Endodermal cell (in vitro differentiated cells): Measurements from ENCODE around the gene TMEM266. TPM values are rescaled to one million over a fixed set of nuclear protein-coding genes. Genes with fewer than 3 reads are reported as not detected.

Experiments
- DNase-seq: peaks from one replicate; pipeline ENCODE4 v3.0.0-alpha.2; 2017
- H3K27ac ChIP-seq: 2 replicates; pipeline ENCODE4 v1.5.1; 2013; ENCODE audit warnings: mild to moderate bottlenecking, low read depth, low read length, moderate library complexity
- H3K27me3 ChIP-seq: 2 replicates; pipeline ENCODE4 v1.6.1; 2013; ENCODE audit warnings: mild to moderate bottlenecking, low read length, moderate library complexity; ENCODE audit not compliant: insufficient read depth, control insufficient read depth, poor library complexity, severe bottlenecking
- H3K36me3 ChIP-seq: 2 replicates; pipeline ENCODE4 v1.7.0; 2013; ENCODE audit warnings: mild to moderate bottlenecking, low read length, moderate library complexity; ENCODE audit not compliant: control insufficient read depth, insufficient read depth
- H3K4me1 ChIP-seq: one replicate; pipeline ENCODE4 v1.7.0; 2013; ENCODE audit warnings: low read length; ENCODE audit not compliant: control insufficient read depth, insufficient read depth
- H3K4me3 ChIP-seq: 2 replicates; pipeline ENCODE4 v1.5.1; 2013; ENCODE audit warnings: mild to moderate bottlenecking, low read length, moderate library complexity
- H3K9ac ChIP-seq: 2 replicates; pipeline ENCODE4 v1.6.1; 2013; ENCODE audit warnings: mild to moderate bottlenecking, low read length, moderate library complexity; ENCODE audit not compliant: poor library complexity, severe bottlenecking; ENCODE audit errors: extremely low read depth
- H3K9me3 ChIP-seq: 2 replicates; pipeline ENCODE4 v1.6.1; 2013; ENCODE audit warnings: mild to moderate bottlenecking, low read length, moderate library complexity; ENCODE audit not compliant: control insufficient read depth
- H3K27ac Mint-ChIP-seq: 2 replicates; pipeline ENCODE4 v1.8.0; 2020; ENCODE audit warnings: mixed read lengths
- H3K27me3 Mint-ChIP-seq: 2 replicates; pipeline ENCODE4 v1.8.0; 2021; ENCODE audit warnings: mild to moderate bottlenecking, mixed read lengths; ENCODE audit not compliant: insufficient read depth
- H3K36me3 Mint-ChIP-seq: 2 replicates; pipeline ENCODE4 v1.8.0; 2020; ENCODE audit warnings: low read depth, mixed read lengths
- H3K4me1 Mint-ChIP-seq: 2 replicates; pipeline ENCODE4 v1.8.0; 2020; ENCODE audit warnings: mixed read lengths
- H3K4me3 Mint-ChIP-seq: 2 replicates; pipeline ENCODE4 v1.8.0; 2020; ENCODE audit warnings: mild to moderate bottlenecking, moderate library complexity, mixed read lengths
- H3K9me3 Mint-ChIP-seq: 2 replicates; pipeline ENCODE4 v1.8.0; 2020; ENCODE audit warnings: mild to moderate bottlenecking, mixed read lengths
- CTCF ChIP-seq: fragments of 200-600 bp; sonication (generic); conservative IDR thresholded peaks from 2 replicates; pipeline ENCODE4 v1.5.0; 2021; ENCODE audit warnings: antibody characterized with exemption, mild to moderate bottlenecking
- WGBS, 2 experiments: methylation state at CpG; one replicate each; pipeline versions ENCODE4 v1.1.5 to v1.1.7; 2013; ENCODE audit warnings: missing lambda C conversion rate in 2 of 2, mixed read lengths in 1 of 2; ENCODE audit not compliant: insufficient coverage in 1 of 2, insufficient read length in 1 of 2; 5-methylcytosine and 5-hydroxymethylcytosine counted together
- total RNA-seq, 2 donors: library from RNA; stranded (reverse); fragmentation: NEBNext Ultra II Directional in 1 of 2; extraction: Animal tissue kit (Norgen Biotek cat#: 25700) in 1 of 2; gene quantifications; 2 replicates in 1 of 2; 3 replicates in 1 of 2; pipeline ENCODE4 v1.2.1, GENCODE V29; 2021

The TMEM266 gene
- total RNA-seq, 2 donors from 2014 or later, result 1.8 to 2.0 TPM

- Mint-ChIP-seq H3K36me3 (no peaks in the 10 kb centered on the region), H3K4me1 (peaks cover 2% of the 10 kb centered on the region), H3K4me3 (no peak overlapping the region), H3K27ac (no peak overlapping the region), H3K9me3 (no peaks in the 10 kb centered on the region), H3K27me3 (no peaks in the 10 kb centered on the region)
- Histone ChIP-seq H3K4me3 (no peak overlapping the region), H3K27ac (no peak overlapping the region), H3K9ac (no peak overlapping the region), H3K9me3 (no peaks in the 10 kb centered on the region), H3K4me1 (peaks cover 4% of the 10 kb centered on the region), H3K27me3 (no peaks in the 10 kb centered on the region), H3K36me3 (no peaks in the 10 kb centered on the region)
- DNase-seq, result no peak
- TF ChIP-seq CTCF, result no peak
- 92 to 96% methylated on average over 15 of the region's 15 CpGs for WGBS, 2 experiments
Measured at GRCh38 chr15:76165951-76166350, 106.2 kb downstream of the TMEM266 start.

GRCh38 chr15:76168237-76168984 is 108.6 kb downstream of the TMEM266 start:
- no peaks in the 10 kb centered on the region for H3K9me3 Mint-ChIP-seq
- H3K36me3 Mint-ChIP-seq, result no peaks in the 10 kb centered on the region
- no peaks in the 10 kb centered on the region for H3K9me3 ChIP-seq
- no peaks in the 10 kb centered on the region for H3K27me3 ChIP-seq
- no peak overlapping the region for H3K4me3 Mint-ChIP-seq
- H3K36me3 ChIP-seq, result no peaks in the 10 kb centered on the region
- H3K27me3 Mint-ChIP-seq, result peaks cover 7% of the 10 kb centered on the region
- TF ChIP-seq CTCF, result no peak
- peaks cover 2% of the 10 kb centered on the region for H3K4me1 ChIP-seq
- DNase-seq, result no peak
- WGBS, 2 experiments, result 95 to 97% methylated on average over 10 to 14 of the region's 14 CpGs
- no peak overlapping the region for H3K4me3 ChIP-seq
- H3K27ac ChIP-seq, result no peak overlapping the region
- peaks cover 2% of the 10 kb centered on the region for H3K4me1 Mint-ChIP-seq
- H3K9ac ChIP-seq, result no peak overlapping the region
- H3K27ac Mint-ChIP-seq, result no peak overlapping the region

- H3K4me3 Mint-ChIP-seq, result no peak overlapping the region
- H3K9me3 Mint-ChIP-seq, result no peaks in the 10 kb centered on the region
- no peak overlapping the region for H3K27ac Mint-ChIP-seq
- peak; percentile 74 for DNase-seq
- H3K27me3 Mint-ChIP-seq, result peaks cover 7% of the 10 kb centered on the region
- H3K27me3 ChIP-seq, result no peaks in the 10 kb centered on the region
- no peak for TF ChIP-seq CTCF
- no peaks in the 10 kb centered on the region for H3K9me3 ChIP-seq
- no peak overlapping the region for H3K9ac ChIP-seq
- H3K36me3 Mint-ChIP-seq, result no peaks in the 10 kb centered on the region
- H3K36me3 ChIP-seq, result no peaks in the 10 kb centered on the region
- no peak overlapping the region for H3K4me3 ChIP-seq
- H3K4me1 Mint-ChIP-seq, result no peaks in the 10 kb centered on the region
- 67 to 74% methylated on average over 2 to 4 of the region's 4 CpGs for WGBS, 2 experiments
- H3K4me1 ChIP-seq, result no peaks in the 10 kb centered on the region
- H3K27ac ChIP-seq, result no peak overlapping the region
Measured at GRCh38 chr15:76169018-76169417, 109.2 kb downstream of the TMEM266 start.
